ENCODE measurements around the gene EIF2D.
A peak's percentile ranks its signal among the peaks of the same experiment; 100 is the strongest.
"Not testable (repeated sequence)": the region's sequence is repeated elsewhere in the genome, so short reads cannot be mapped to it uniquely, and the experiment has no call there.

EIF2D gene

DNA sequence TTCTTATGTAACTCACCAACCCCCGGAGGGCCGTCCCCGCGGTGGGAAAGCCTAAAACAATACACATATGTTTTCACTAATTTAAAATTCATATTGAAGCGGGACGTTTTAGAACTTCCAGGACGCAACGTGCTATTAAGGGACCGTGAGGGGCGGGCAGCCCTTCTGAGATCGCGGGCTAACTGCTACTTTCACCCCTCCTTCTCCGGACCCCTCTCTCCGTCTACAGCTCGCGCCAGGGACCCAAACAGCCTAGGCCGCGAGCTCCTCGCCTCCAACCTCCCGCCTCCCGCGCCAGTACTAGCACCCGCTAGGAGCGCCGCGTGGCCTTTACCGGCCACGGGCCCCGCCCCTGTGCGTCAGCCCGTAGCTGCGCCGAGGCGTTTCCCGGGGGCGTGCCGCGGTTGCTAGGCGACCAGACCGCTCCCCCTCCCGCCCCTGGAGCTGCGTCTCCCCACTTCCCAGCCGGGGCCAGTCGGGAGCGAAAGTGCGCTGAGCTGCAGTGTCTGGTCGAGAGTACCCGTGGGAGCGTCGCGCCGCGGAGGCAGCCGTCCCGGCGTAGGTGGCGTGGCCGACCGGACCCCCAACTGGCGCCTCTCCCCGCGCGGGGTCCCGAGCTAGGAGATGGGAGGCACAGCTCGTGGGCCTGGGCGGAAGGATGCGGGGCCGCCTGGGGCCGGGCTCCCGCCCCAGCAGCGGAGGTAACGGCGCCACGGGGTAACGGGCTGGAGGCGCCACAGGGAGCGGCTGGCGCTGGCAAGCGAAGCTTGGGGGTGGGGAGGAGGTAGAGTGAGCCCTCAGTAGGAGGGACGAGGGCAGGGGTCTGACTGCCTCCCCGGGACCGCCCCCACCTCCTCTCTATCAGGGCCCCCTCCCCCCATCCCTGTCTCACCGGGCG lies 23.1 kb upstream of the EIF2D start, which contains the start of gene DYRK3:
Gene DYRK3, plus strand, starts transcription at position 457 of the 898 bp plus-strand sequence. Its CDS starts 168 bp downstream, at position 625.
- DNase-seq = peak; percentile 89

DNA sequence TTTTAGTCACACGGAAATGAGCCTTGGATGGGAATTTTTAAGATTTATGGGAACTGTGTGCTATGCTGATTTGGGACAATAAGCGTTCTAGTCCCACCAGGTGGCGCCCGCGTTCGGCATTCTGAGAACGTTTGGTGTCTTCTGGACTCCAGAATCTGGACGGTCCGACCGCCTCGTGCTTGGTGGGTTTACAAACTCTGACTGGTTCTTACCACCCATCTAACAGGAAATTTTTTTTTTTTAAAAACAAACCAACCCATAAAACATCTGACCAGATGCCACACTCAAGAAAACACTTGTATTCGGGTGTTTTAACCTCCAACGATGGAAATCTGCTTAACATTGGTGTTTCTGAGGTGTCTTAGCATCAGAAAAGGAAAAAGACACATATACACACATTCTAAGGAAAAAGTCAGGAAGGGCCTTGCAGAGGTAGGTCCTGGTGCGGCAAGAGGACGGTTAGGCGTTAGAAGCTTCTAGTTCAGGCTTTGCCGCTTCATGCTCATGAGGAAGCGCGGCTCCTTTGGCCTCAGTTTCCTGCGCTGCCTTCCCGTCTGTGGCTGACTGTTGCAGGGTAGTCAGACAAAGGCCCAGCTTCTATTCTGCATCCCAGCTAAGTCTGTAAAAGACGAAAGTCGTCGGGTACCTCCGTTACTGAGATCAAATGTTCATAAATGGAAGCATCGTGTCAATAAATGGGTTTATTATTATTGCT lies 22.3 kb upstream of the EIF2D start:
- DNase-seq = peak; percentile 88

DNA sequence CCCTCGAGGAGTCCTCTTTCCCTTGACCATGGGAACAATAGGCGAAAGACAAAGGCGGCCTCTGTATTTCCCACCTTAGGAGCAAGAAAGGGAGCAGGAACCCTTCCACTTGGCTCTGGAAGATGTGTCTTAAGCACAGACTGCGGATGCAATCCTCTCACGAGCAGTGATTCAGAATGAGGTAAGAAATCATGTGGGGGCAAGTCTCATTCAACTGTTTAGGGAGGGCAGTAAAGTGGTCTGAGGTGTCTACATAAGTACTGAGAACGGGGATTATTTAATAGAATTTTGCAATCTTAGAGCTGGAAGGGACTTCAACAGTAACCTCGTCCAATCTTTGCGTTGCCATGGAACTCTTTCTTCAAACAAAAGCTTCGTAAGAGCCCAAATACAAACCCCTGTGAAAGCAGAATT lies 21.4 kb upstream of the EIF2D start:
- no peak for DNase-seq

DNA sequence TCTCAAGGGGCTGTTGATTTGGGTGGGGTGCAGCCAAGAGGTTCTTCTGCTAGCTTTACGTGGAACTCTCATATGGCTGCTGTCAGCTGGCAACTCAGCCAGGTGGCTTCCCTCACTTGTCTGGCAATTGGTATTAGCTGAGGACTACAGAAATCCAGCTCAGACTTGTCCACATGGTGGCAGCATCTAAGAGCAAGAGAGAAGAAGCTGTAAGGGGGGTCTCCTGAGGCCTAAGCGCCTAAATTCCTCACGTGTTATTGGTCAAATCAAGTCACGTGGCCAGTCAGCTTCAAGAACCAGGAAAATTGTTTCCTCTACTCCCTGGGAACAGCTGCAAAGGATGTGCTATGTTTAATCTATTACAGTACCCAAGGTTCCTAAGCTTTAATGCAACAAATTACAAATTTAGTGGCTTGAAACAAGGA lies 18.8 kb upstream of the EIF2D start:
- DNase-seq = no peak

DNA sequence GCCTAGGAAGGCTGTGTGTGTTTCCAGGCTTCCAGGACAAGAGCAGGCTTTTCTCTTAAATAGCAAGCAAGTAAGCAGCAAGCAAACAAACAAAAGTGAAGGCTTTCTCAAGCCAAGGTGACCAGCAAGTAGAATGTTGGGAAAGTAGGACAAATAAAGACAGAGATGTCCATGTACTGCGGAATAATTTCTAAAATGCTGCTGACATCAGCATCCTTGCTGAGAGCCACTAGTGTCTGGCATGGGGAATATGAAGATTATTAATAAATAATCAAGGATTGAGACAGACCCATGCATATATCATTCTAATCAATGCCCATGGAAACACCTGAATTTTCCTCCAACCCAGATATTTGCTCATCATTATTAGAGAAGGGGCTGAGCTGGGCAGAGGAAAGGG lies 16.7 kb upstream of the EIF2D start:
- no peak for DNase-seq

DNA sequence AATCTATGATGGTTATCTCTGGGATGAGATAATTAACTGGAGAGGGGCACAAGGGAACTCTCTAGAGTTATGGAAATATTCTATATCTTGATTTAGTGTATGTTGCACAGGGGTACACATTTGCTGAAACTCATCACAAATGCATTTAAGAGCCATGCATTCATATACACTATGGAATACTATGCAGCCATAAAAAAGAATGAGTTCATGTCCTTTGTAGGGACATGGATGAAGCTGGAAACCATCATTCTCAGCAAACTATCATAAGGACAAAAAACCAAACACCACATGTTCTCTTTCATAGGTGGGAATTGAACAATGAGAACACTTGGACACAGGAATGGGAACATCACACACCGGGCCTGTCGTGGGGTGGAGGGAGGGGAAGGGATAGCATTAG lies 14.1 kb upstream of the EIF2D start:
- not testable (repeated sequence) for DNase-seq

DNA sequence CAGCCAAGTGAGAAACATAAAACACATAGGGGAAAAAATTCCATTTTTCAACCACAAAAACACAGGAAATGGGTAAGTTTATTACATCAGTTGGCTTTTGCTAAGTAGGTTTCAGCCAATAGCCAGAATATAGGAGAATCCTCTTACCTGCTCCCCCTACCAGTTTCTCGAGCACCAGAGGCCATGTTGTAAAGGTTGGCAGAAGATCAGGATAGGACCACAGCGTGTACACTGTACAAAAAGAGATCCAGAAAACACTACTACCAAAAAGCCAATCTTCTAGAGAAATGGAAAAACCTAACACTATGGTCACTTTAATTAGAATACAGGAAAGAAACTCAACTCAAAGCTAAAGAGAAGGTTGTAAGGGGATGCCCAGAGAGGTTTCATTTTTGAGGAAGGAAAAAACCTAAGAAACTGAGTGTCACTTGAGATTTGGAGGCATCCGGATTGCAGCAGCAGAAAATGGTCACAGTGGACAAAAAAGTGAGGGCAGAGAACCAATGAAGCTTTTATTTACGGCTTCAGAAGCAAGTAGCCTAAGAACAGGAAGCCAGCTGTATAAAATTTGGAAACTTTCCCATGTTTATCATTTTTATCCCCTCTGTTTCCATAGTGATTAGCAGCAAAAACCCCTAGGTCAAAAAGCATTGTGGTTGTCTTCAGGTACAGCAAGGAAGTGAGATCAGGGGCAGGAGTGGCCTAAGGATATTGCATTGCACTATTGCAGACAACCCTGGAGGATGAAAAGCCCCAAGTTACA lies 2.9 kb downstream of the EIF2D start:
- no peak for DNase-seq

DNA sequence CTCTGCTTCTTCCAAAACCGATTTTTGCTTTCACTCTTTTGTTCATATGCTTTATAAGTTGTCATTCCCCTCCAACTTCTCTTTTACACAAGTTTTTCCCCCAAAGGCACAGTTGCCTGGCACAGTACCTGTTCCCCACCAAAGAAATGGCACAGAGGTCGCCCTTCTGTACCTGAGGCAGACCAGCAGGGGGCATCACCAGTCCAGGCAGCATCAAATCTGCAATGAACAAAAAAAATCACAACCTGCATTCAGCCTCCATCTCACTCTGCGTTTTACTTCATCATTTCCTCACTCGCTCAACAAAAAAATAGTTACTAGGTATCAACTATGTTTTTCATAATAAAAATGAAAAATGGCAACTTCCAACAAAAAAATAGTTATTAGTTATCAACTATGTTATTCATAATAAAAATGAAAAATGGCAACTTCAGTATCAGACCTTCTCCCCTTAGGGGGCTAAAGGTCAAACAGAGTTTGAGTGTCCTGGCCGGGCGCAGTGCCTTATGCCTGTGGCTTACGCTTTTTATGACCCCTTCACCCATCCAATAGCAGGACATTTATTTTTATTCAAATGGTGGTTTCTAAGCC lies 4.1 kb downstream of the EIF2D start:
- no peak for DNase-seq

DNA sequence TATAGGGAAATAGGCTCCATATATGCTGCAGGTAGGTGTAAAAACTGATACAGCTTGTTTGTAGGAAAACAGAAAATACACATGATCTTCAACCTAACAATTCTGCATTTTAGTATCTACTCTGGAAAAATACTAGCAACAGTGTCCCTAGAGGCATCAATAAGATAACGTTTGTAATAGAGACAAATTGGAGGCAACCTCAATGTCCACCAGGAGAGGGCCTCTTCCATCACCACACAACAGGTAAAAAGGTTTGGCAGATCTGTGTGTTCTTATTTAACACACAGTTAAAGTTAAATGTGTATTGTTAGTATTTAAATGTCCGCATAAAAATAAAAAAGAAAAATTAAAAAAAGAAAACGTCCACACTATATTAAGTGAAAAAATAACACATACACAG lies 5.4 kb downstream of the EIF2D start:
- DNase-seq = no peak

DNA sequence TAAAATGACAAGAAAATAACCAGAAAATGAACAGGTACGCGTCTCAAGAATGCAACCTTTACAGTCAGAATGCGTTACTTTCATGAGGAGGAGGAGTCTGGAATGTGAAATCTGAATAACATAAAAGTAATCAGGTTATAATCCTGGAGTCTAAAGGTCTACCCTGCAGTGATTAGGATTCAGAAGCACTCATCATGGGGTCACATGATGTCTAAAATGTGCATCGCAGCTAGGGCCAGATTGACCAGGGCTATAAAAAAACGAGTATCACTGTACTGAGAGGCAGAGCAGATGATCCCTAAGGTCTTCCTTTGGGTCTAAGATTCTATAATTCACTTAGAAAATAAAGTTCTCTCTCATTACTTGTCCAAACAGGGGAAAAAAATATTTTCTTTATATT lies 7.4 kb downstream of the EIF2D start:
- DNase-seq = no peak

DNA sequence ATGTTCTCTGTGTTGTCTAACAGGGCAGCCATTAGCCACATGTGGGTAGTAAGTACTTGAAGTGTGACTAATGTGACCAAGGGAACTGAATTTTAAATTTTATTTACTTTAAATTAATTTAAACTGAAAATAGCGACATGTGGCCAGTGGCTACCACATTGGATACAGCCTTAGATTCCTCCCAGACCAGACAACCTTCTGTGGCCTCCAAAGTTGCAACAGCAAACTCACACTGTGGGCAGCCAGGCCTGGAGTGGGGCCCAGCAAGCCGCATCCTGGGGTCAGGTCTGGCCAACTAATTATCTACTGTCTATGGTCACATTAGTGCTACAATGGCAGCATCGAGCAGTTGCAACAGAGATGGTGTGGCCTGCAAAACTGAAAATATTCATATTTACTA lies 11.7 kb downstream of the EIF2D start:
- DNase-seq = no peak

DNA sequence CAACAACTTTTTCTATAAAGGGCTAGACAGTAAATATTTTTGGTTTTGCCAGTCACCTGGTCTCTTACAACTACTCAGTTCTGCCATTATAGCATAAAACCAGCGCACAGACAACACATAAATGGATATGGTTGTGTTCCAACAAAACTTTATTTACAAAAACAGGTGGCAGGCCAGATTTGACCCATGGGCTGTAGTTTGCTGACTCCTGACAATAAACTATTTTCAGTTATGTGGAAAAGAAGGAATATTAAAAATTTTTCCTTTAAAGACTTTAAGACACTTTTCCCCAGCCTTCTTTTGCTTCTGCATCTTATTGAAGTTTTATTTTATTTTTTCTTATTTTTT lies 16.0 kb downstream of the EIF2D start:
- DNase-seq = no peak

DNA sequence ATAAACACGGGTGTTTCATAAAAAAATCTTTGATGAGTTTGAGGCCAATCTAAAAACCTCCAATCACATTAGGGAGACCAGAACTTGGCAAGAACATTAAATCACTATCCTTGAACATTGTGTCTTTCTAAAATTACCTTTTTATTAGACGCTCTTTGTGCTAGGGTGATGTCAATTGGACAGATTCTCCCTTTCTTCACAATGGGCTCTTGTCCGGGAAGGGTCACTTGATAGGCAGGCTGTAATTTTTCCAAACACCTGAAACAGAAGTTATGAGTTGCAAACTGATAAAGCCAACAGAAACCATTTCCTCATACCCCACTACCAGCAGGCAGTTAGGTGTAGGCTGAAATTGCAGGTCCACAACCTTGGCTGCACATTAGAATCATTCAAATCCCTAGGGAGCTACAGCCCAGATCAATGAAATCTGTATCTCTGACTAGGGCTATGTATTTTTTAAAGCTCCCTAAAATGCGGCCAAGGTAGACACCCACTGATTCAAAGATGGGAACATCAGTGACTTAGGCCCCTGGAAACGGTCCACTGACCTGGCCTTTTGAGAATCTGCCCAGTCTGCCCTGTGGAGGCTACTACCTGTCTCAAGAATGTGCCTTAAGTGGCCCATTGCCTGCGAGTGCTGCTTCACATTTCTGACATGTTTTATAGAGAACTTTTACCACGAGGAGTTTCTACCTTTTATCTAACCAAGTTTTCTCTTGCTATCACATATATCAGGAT lies 16.5 kb downstream of the EIF2D start:
- no peak for DNase-seq

DNA sequence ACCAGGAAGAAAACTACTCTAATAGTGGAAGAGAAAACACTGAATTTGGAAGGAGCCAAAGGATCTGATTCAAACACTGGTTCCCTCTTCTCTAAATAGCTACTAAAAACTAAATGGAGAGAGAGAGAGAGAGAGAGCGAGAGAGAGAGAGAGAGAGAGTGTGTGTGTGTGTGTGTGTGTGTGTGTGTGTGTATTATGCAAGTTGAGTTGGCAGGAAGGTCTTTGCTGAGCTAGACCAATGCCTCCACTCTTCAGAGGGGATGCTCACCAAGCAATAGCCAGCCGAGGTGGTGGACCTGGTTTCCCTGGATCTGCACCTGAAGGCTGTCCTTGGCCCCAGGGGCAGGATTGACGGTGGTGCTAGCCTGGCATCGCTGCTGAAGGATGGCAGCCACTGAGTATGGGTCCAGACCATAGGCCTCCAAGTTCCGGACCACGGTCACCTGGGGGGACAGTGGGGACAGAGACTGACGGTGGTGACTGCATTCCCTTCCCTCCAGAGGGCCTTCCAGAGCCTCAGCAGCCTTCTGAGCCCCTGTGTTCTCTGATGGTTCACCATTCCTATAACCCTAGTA lies 18.8 kb downstream of the EIF2D start:
- DNase-seq = no peak

DNA sequence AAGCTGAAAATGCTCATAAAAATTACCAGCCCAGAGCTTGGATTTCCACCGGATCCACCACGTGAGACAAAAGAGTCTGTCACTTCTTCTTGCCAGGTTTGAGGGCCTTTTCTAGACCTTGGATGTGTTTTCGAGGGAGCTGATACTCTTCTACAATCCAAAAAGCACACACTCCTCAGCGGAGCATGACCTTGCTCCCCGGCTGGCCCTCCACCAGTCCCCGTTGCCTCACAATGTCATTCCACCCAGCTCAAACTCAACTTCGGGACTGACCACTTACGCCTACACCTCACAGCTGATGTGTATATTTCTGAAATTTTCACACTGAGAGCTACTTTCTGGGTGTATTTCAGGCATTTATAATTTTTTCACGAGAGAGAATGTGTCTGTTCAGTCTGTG lies 20.6 kb downstream of the EIF2D start:
- no peak for DNase-seq

DNA sequence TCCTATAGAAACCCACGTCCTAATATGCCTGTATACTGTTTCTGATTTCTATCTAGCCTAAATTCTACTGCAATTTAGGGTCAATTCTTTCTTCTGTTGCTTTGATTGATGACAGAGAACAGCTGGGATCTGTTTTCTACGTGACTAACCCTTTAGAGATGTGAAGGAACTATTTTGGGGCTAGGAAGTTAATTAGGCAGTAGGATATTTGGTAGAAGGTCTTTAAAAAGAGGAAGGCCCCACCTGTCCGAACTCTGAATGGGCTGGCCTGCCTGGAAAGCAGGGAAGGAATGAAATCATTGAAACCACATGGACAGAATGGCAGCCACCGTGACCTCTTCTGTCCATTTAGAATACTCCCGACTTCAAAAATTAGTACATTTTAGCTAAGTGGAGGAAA lies 21.0 kb downstream of the EIF2D start:
- no peak for DNase-seq

DNA sequence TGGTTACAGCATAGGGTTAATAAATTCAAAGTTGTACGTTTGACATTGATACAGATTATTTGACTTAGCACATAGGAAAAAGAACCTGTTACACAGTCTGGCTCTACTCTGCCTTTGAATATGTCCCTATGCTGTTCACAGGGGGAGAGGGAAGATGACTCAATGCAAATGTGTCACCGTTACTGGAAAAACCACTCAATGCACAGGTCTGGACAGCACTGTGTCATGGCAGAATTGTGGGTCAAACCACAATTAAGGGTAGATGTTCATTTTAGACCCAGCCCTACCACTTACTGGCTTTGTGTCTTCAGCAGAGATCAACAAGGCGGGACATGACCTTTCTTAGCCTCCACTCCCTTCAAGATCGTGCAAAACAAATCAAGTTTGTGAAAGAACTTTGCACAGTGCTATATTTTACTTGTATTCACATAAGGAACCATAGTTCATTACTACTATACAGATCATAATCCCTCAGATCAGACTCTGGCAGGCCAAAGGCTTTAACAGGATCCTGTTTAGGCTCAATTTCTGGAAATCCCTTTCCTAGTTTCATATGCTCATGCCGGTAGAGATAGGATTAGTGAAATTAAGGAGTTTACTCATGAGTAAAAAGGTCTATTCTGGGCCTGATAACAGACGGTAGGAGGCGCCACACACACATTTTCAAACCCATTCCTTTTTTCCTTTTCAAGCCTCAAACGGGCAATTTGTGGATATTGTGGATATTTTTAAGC lies 22.1 kb downstream of the EIF2D start:
- DNase-seq = no peak

DNA sequence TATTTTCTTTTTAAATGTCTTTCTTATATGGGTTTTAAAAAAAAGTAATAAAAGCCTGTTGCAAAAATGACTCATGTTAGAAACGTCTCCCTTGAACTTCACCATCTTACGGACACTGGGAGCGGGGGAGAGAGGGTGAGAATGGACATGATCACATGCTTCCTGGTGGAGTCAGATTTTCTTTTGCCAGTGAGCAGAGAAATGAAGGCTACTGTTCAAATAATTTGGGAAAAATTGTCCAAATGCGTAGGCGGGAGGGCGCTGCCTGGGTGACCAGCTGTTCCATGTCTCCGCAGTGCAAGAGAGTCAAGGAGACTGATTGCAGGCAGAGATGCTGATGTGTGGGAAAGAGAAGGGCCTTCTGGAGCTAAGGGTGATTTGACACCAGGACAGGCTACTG lies 23.1 kb downstream of the EIF2D start:
- DNase-seq = no peak

DNA sequence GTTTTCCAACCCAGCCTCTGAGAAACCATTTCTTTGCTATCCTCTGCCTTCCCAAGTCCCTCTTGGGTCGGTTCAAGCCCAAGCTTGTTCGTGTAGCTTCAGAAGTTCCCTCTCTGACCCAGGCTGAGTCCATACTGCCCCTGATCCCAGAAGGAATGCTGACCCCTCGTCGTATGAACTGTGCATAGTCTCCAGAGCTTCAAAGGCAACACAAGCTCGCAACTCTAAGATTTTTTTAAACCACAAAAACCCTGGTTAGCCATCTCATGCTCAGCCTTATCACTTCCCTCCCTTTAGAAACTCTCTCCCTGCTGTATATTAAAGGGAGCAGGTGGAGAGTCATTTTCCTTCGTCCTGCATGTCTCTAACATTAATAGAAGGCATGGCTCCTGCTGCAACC lies 23.8 kb downstream of the EIF2D start:
- DNase-seq = no peak

DNA sequence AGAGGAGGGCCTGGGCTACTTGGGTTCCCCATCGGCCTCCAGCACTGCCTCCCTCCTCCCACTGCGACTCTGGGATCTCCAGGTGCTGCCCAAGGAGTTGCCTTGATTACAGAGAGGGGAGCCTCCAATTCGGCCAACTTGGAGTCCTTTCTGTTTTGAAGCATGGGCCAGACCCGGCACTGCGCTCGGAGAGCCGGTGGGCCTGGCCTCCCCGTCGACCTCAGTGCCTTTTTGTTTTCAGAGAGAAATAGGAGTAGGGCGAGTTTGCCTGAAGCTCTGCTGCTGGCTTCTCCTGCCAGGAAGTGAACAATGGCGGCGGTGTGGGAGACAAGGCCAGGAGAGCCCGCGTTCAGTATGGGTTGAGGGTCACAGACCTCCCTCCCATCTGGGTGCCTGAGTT lies 24.4 kb downstream of the EIF2D start:
- DNase-seq = no peak

Measured in midbrain (tissue), 1 donor.